Uterus (tissue), 2 donors: Measurements from ENCODE around the gene HEMK1.

ENCODE experiments used
- CTCF ChIP-seq, 4 experiments: fragments of 200-600 bp in 2 of 4; fragments of 450-650 bp in 2 of 4; sonication (generic) in 2 of 4; IDR thresholded peaks; one replicate each; pipeline ENCODE4 v1.5.1; 2016 to 2019; ENCODE audit warnings: antibody characterized with exemption in 4 of 4, mild to moderate bottlenecking in 2 of 4, moderate library complexity in 1 of 4
- POLR2A ChIP-seq, 2 donors: fragments of 450-650 bp; IDR thresholded peaks; one replicate each; pipeline ENCODE4 v1.6.1; 2016; ENCODE audit warnings: antibody characterized with exemption in 2 of 2, mild to moderate bottlenecking in 1 of 2, moderate library complexity in 1 of 2

DNA sequence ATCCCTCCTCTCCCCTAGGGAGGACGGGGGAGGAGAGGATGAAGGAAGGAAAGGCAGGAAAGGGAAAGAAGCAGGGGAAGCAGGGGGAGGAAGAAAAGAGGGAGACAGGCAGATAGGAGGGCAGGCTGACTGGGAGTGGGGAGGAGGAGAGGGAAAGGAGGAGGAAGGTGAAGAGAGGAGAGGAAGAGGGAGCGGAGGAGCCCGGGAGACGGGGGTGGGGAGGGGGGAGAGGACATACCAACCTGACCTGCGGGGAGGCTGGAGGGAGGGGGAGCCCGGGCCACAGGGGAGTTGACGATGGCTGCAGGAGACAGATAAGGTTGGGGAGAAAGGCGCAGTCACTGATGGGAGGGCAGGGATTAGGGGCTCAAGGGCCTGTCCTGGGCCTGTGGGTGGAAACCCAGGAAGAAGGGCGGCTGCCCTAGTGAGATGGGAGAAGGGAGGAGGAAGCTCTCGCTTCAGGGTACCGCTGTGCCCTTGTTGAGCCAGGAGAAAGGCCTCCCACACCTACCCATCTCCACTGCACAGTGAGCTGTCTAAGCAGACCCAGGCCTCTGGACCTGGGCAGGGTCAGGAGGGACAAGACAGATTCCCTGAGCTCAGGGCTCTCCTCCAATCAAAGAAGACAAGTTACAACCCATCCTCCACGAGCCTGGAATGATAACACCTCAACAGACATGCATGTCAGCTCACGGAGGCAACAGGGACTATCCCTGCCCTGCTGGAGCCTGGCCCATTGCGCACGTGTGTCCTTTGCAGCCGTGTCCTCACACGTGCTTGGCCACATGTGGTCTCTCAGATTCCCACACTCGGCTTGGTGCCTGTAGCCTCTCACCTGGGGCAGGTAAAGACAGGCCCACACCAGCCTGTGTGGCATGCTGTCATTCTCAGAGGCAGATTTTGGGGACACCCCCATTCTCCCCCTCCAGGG, 29.7 kb upstream of the HEMK1 start:
- TF ChIP-seq POLR2A (IDR thresholded peaks at IDR 0.05) (no peak), CTCF (IDR thresholded peaks at IDR 0.05) (no peak)
